Stimulated activated CD8-positive, alpha-beta memory T cell treated with anti-CD3 and anti-CD28 coated beads, Interleukin-12 subunit alpha, Interleukin-12 subunit beta, amount 100 ng/mL, for 24 hours (primary cell): ENCODE data around the gene TRAF4.
"Not testable (repeated sequence)": the region's sequence is repeated elsewhere in the genome, so short reads cannot be mapped to it uniquely, and the experiment has no call there.

ENCODE experiments used
- DNase-seq: peaks from one replicate; pipeline ENCODE4 v3.0.0-alpha.2; 2020; ENCODE audit errors: extremely low read depth

TRAF4 gene

DNA sequence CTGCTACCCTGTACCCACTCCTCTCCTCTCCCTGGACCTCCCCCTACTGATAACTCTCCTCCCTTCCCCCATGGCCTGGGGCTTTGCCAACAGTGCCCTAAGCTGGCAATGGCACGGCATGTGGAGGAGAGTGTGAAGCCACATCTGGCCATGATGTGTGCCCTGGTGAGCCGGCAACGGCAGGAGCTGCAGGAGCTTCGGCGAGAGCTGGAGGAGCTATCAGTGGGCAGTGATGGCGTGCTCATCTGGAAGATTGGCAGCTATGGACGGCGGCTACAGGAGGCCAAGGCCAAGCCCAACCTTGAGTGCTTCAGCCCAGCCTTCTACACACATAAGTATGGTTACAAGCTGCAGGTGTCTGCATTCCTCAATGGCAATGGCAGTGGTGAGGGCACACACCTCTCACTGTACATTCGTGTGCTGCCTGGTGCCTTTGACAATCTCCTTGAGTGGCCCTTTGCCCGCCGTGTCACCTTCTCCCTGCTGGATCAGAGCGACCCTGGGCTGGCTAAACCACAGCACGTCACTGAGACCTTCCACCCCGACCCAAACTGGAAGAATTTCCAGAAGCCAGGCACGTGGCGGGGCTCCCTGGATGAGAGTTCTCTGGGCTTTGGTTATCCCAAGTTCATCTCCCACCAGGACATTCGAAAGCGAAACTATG lies 5.2 kb downstream of the TRAF4 start:
- DNase-seq, result no peak

GRCh38 chr17:28749516-28750177 lies 5.8 kb downstream of the TRAF4 start:
- DNase-seq, result no peak

GRCh38 chr17:28750178-28751047 lies 6.6 kb downstream of the TRAF4 start:
- no peak for DNase-seq

DNA sequence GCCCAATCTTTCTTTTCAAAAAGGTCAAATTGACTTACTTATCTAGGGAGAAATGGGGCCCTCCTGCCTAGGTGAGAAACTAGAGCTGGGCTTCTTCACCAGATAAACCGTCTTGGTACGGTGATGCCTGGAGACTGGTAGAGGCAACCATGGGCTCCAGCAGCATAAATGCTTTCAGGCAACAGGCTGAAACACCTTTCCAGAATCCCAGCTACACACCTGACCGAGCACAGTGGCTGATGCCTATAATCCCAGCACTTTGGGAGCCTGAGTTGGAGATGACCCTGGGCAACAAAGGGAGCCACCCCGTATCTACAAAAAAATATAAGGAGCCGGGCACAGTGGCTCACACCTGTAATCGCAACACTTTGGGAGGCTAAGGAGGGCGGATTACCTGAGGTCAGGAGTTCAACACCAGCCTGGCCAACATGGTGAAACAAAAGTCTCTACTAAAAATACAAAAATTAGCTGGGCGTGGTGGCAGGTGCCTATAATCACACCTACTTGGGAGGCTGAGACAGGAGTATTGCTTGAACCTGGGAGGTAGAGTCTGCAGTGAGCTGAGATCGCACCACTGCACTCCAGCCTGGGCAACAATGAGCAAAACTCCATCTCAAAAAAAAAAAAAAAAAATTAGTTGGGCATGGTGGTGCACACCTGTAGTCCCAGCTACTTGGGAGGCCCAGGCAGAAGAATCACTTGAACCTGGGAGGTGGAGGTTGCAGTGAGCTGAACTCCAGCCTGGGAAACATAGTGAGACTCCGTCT lies 8.0 kb downstream of the TRAF4 start:
- DNase-seq, result no peak

DNA sequence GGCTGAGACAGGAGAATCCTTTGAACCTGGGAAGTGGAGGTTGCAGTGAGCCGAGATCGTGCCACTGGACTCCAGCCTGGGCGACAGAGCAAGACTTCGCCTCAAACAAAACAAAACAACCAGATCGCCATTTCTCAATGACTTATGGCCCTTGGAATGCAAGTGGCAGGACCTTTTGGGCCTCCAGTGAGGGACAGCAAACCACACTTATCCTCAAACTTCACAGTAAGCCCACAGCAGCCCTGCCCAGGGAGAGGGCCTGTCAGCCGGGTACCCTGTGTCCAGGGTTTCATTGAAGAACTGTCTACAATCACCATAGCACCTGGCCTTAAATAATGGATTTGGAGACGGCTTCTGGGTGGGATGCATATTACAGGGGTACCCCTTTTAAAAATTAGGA lies 11.7 kb downstream of the TRAF4 start:
- no peak for DNase-seq

DNA sequence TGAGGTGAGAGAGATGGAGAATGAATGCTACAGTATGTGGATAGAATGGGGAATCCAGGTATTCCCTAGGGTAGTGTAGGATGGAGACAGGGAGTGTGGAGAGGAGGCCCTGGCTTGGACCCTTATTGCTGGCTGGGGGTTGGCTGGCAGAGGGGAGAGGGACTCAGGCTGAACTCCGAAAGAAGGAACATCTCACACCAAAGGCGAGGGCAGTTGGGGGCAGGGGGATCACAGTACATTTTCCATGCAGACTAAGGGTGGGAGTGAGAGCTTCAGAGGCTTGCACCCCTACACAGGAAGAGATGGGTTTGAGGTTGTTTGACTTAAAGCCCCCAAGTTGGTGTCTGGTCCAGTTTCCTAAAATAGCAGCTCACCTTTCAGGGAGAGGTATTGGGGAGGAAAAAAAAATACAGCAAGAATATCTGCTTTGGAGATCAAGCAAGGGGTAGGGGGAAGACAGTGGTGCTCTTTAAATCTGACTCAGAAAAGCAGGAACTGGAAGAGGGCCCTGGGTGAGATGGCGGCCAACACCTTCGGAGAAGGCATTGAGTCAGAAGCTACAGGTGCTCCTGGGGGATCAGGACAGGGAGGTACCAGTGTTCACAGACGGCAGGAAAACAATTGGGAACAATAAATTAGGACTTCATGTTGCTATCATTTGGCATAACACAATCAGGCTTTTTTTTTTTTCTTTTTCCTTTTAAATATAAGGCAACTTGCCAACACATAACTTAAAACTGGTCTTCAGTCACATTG lies 12.4 kb downstream of the TRAF4 start:
- no peak for DNase-seq

DNA sequence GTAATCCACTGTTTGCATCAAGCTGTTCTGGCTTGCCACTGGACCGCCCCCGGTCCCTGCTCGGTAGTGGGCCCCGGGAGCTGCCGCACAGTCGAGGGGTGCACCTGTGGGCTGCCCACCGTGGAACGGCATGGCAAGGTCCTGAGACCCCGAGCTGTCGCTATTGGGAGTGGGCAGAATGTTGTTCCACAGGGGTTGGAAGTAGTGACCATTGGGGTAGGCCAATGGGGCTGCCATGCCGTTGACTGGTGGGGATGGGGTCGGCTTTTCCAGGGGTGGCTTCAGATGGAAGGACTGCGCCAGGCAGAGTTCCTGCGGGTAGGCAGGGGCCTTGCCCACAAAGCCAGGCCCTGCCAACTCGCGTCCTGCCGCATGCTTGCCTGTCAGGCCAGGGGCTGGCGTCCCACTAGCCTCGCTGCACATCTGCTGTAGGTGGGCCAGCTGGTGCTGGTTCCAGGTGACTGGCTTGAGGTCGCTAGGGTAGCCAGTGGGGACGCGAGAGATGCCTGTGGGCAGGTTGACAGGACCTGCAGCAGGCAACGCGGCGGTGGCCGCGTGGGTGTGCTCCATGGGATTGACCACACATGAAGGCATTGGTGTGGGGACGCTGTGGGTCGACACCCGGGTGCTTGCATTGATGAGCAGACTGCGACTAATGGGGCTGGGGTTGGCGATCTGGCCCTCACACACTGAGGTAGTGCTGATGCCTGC lies 14.8 kb downstream of the TRAF4 start:
- DNase-seq, result no peak

GRCh38 chr17:28759256-28759865 lies 15.6 kb downstream of the TRAF4 start:
- DNase-seq, result no peak

DNA sequence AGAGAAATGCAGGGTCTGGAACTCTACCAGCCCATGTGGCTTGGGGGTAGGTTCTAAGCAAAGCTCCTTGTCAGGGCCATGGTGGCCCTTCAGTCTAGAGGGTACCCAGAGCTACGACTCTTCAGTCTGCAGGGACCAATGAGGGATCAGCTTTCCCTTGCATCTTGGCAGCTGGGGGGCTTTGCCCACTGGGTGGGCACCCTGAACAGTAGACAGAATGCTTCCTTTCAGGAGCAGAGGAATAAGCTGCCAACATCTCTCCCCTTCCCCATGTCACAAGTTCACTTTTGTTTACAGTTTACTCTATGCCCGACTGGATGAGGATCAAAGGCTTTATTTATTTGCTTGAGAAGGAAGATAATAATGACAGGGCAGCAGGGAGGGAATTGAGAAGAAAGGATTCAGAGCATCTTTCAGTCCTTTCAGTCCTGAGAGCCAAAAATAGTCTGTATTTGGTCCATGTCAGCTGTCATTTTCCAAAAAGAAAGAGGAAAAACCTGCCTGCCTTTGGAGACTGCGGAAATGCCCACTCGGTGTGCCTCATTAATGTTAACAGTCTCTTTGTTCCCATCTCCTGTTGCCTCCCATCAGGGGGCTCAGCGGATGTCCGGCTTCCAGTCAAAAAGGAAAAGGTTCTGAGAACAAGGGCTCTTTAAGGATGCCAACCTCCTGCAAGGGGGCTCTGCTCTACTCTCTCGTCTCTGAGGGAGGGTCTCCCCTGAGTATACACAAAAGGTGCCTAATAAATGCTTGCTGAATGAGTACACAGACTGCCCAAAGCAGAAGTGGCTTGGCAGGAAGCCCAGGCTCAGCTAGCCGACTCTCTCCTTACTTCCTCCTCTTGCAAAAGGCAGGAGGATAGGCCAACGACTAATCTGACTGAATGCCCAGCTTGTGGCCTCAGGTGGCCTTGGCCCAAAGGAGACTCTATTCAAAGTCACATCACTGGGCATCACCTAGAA lies 17.1 kb downstream of the TRAF4 start:
- no peak for DNase-seq

DNA sequence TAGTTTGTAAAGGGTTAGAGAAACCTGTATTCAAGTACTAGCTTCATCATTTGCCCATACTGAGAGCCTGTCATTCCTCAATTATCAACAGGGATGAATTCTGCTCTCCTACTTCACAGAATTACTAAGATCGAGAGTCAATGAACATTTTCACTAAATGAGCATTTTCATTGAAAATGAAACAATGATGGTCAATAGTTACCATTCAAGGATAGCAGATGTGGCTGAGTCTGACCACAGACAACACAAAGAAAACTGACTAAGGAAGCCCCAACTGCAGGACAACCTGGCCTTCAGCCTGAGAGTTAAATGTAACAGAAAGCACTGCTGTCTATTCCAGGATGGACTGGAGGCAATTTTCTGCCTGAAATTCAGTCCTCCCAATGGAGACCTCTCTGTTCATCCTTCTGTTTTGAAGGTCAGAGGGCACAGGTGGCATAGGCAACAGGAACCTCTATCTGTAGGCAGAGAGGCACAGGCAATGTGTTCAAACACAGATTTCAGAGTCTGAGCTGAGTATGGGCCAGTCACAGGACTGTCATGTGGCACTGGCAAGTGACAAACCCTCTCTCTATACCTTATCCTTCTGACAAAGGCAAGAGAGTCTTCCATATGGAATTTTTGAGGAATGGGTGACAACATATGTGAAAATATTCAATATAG lies 19.5 kb downstream of the TRAF4 start:
- no peak for DNase-seq

DNA sequence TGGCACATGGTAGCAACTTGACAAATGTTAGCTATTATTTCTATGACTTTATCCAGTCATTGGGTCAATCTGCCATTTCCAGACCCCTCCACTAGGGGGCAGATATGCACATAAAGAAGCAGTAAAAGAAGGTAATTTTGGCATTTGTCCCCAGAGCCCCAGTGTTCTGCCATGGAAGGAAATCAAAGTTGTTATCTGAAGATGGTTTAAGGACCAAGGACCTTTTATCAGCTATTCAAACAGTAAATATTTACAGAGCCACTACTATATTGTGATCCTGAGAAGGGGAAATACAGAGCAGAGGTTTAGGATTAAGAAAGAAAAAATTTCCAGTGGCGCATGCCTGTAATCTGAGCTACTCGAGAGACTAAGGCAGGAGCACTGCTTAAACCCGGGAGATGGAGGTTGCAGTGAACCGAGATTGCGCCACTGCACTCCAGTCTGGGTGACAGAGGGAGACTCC lies 20.0 kb downstream of the TRAF4 start:
- no peak for DNase-seq

- no peak for DNase-seq
Observed at GRCh38 chr17:28765038-28765437, 21.2 kb downstream of the TRAF4 start.

DNA sequence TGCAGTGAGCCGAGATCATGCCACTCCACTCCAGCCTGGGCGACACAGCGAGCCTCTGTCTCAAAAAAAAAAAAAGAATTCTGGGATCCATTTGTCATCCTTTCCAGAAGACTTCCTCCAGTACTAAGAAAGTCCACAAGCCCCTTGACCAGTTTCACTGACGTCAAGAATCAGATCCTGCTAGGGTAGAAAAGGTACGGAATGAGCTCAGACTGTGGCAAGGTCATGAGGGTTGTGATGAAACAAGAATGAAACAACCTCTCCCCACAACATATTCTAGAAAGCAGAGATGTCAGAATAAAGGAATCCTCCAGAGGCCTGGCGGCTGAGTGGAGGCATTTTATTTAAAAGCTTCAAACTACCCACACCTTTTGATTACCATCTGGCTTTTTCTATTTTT lies 29.9 kb downstream of the TRAF4 start:
- no peak for DNase-seq

DNA sequence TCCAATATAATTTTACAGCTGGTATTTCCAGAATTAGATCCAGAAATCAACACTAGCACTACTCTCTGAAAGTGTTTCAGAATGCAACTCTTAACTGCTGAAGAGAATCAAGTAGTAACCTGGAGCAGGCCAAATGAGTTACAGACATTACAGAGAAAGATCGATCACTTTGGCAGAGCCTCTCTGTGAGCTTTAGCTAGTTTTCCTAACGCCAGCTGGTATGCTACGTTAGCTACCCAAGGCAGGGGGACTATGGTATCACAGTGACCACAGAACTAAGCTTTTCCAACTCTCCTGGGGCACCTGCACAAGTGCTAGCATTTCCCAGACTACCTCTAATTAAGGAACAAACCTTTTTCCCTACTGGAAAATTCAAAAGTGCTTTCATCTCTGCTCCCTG lies 30.4 kb downstream of the TRAF4 start:
- DNase-seq, result no peak

GRCh38 chr17:28777178-28777577 lies 33.4 kb downstream of the TRAF4 start:
- DNase-seq, result no peak

DNA sequence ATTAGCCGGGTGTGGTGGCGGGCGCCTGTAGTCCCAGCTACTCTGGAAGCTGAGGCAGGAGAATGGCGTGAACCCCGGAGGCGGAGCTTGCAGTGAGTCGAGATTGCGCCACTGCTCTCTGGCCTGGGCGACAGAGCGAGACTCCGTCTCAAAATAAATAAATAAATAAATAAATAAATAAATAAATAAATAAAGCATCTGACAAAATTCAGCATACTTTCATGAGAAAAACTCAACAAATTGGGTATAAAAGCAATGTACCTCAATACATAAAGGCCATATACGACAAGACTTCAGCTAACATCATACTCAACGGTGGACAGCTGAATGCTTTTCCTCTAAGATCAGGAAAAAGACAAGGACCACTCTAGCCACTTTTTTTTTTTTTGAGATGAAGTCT lies 35.8 kb downstream of the TRAF4 start:
- DNase-seq, result not testable (repeated sequence)

DNA sequence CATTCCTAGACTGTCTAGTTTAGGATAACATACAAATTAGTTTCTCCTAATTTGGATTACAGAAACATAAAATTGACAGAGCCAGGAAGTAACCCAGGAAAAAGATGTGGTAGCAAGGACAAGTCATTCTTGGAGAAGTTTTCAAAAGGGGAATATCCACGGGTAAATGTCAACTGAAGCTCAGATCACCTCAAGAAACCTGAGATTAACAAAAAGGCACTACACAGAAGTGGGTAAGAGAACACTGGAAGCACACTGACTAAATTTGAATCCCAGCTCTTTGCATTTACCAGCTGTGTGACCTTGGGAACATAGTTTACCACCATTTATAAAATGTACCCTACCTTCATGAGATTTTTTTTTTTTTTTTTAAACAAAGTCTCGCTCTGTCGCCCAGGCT lies 39.4 kb downstream of the TRAF4 start:
- DNase-seq, result no peak

- no peak for DNase-seq
Observed at GRCh38 chr17:28788100-28788499, 44.3 kb downstream of the TRAF4 start.
